Adrenal gland (tissue), 12 donors: ENCODE data around the gene ABCC10. TPM values are rescaled to one million over a fixed set of nuclear protein-coding genes. Genes with fewer than 3 reads are reported as not detected.

Experiments used
- DNase-seq, 7 donors: peaks; one replicate each; pipeline ENCODE4 v3.0.0-alpha.2; 2019 to 2020
- H3K27ac ChIP-seq, 5 donors: fragments of 200-600 bp; sonication (generic) in 4 of 5; 1 replicate in 3 of 5; 2 replicates in 2 of 5; pipeline versions ENCODE4 v1.5.1 to v1.8.0; 2016 to 2020; ENCODE audit warnings: mild to moderate bottlenecking in 1 of 5
- H3K27me3 ChIP-seq: fragments of 200-600 bp; 2 replicates; pipeline ENCODE4 v1.8.0; 2021
- H3K36me3 ChIP-seq, 2 donors: fragments of 200-600 bp; replicated peaks in 1 of 2; 1 replicate in 1 of 2; 2 replicates in 1 of 2; pipeline versions ENCODE4 v1.5.1 to v1.8.0; 2018 to 2022
- H3K4me1 ChIP-seq, 2 donors: fragments of 200-600 bp; replicated peaks in 1 of 2; 1 replicate in 1 of 2; 2 replicates in 1 of 2; pipeline versions ENCODE4 v1.5.1 to v1.8.0; 2018 to 2021
- H3K4me3 ChIP-seq, 4 donors: fragments of 200-600 bp; sonication (generic) in 3 of 4; one replicate each; pipeline ENCODE4 v1.5.1; 2016 to 2018
- H3K9me3 ChIP-seq, 3 donors: fragments of 200-600 bp; sonication (generic) in 1 of 3; replicated peaks in 1 of 3; 1 replicate in 2 of 3; 2 replicates in 1 of 3; pipeline versions ENCODE4 v1.5.1 to v1.8.0; 2016 to 2021
- CTCF ChIP-seq, 6 experiments: fragments of 450-650 bp in 4 of 6; fragments of 200-600 bp in 2 of 6; sonication (generic) in 1 of 6; IDR thresholded peaks; 1 replicate in 5 of 6; 2 replicates in 1 of 6; pipeline versions ENCODE4 v1.5.1 to v1.8.0; 2016 to 2021; ENCODE audit warnings: antibody characterized with exemption in 6 of 6, mild to moderate bottlenecking in 2 of 6, moderate library complexity in 1 of 6
- POLR2A ChIP-seq, 2 donors: fragments of 450-650 bp; IDR thresholded peaks; one replicate each; pipeline ENCODE4 v1.6.1; 2017; ENCODE audit warnings: antibody characterized with exemption in 2 of 2, mild to moderate bottlenecking in 2 of 2, moderate library complexity in 1 of 2
- WGBS, 4 donors: extraction: QIAGEN DNeasy Blood & Tissue Kit in 2 of 4; methylation state at CpG; one replicate each; pipeline versions ENCODE4 v1.1.5 to v1.1.7; 2013 to 2017; 5-methylcytosine and 5-hydroxymethylcytosine counted together
- intact Hi-C, 2 donors: fragments of 100-400 bp; cut with DNase I; formaldehyde crosslinking; loops; one replicate each; pipeline versions ENCODE4 v1.14.1 to v1.15.0; 2022 to 2023
- microRNA-seq, 3 donors: library from miRNA; unstranded; fragments of <30 nt; microRNA quantifications; one replicate each; pipeline ENCODE4, GENCODE V29; 2017 to 2020
- polyA plus RNA-seq, 3 donors: library from polyadenylated mRNA; stranded (reverse); fragments of 200-250 nt in 2 of 3; fragments of 350-450 nt in 1 of 3; fragmentation: Illumina TruSeq in 1 of 3; extraction: RNeasy Lipid Tissue Mini Kit (QIAGEN cat#74804) in 1 of 3; gene quantifications; one replicate each; pipeline ENCODE4 v1.2.3, GENCODE V29; 2013 to 2014
- small RNA-seq, 2 donors: library from RNA; depleted of rRNA; stranded (forward); fragments of <200 nt; gene quantifications; one replicate each; pipeline ENCODE3, GENCODE V24; 2016
- total RNA-seq, 9 donors: library from RNA; depleted of rRNA in 4 of 9; stranded (reverse); fragments of >200 nt in 4 of 9; fragments of 120-200 nt in 1 of 9; fragmentation: NEBNext Ultra II Directional in 1 of 9; extraction: Animal tissue kit (Norgen Biotek cat#: 25700) in 1 of 9; gene quantifications; one replicate each; pipeline versions ENCODE4 v1.1.0 to v1.2.4, GENCODE V29; 2013 to 2023
- donor health status: healthy with polysubstance abuse.
- donor health status: Bipolar disorder and iron deficiency.
- donor health status: DM: yes; HTN: yes; CAD: no.
- donor health status: DM: no; HTN: no; CAD: no.
- donor health status: DM: no; HTN: no; CAD: no.
- donor health status: DM: yes; HTN: yes; CAD: no.

Gene ABCC10
- total and polyA plus RNA-seq, 12 donors: 8.5 to 123 (median 25.6) TPM

- peaks cover 11 to 23% of the 10 kb centered on the region in 2 donors for H3K4me1 ChIP-seq
- 75 to 79% (median 78%) methylated on average over 10 to 12 of the region's 12 CpGs for WGBS, 4 donors
- no peak for DNase-seq
- peaks cover 0 to 59% of the 10 kb centered on the region in 2 donors for H3K36me3 ChIP-seq
- H3K27ac ChIP-seq: peak overlapping the region in 1 of 5 donors; percentile 8
- no peak overlapping the region for H3K4me3 ChIP-seq
- intact Hi-C loops: loop anchor here (5.0 kb wide), 2 partner anchors 47 to 117 kb away; no protein-coding TSS in a partner anchor
- no peaks in the 10 kb centered on the region for H3K9me3 ChIP-seq
- H3K27me3 ChIP-seq: no peaks in the 10 kb centered on the region
- TF ChIP-seq CTCF (IDR thresholded peaks at IDR 0.05) (no peak), POLR2A (IDR thresholded peaks at IDR 0.05) (no peak)
These were observed 71.9 kb downstream of the ABCC10 start for GRCh38 chr6:43499028-43499815.

Small RNA genes within 50 kb of the gene (microRNA-seq; reads per million reads assigned to microRNA genes)
- 0.85 to 1.1 (median 0.89) reads per million in 3 donors for gene MIR6780B

Small RNA genes within 50 kb of the gene (small RNA-seq; reads per million reads assigned to genes)
- gene MIR6780B (0 reads per million in 2 donors), gene RNU6-1113P (0 reads per million in 2 donors)

Other genes starting within 250 kb of the ABCC10 start
- gene CUL9, start 245.3 kb upstream of the ABCC10 start, total RNA-seq: 10 to 100 TPM; 23.3 to 49.3 (median 30.0) TPM
- gene CUL9, start 245.3 kb upstream of the ABCC10 start, polyA plus RNA-seq: 100 to 1,000 TPM in 1 of 3 donors, 10 to 100 TPM in 2; 13.3 to 195 (median 97.5) TPM
- gene DNPH1, start 198.1 kb upstream of the ABCC10 start, total RNA-seq: 100 to 1,000 TPM in 6 of 9 donors, 10 to 100 TPM in 3; 57.2 to 229 (median 133) TPM
- gene DNPH1, start 198.1 kb upstream of the ABCC10 start, polyA plus RNA-seq: 100 to 1,000 TPM in 1 of 3 donors, 10 to 100 TPM in 2; 33.7 to 143 (median 95.1) TPM
- 1 to 10 TPM in 3 of 9 donors, under 1 TPM in 6; 0.17 to 1.8 (median 0.44) TPM for gene TTBK1, start 184.1 kb upstream of the ABCC10 start, total RNA-seq
- gene TTBK1, start 184.1 kb upstream of the ABCC10 start, polyA plus RNA-seq: 1 to 10 TPM in 1 of 3 donors, under 1 TPM in 2; 0.81 to 5.4 (median 0.95) TPM
- gene SLC22A7, start 129.3 kb upstream of the ABCC10 start, total RNA-seq: under 1 TPM in 1 of 9 donors, not detected in 8; 0.14 TPM
- not detected for gene SLC22A7, start 129.3 kb upstream of the ABCC10 start, polyA plus RNA-seq
- 1 to 10 TPM in 3 of 9 donors, not detected in 6; 1.2 to 1.5 (median 1.5) TPM for gene CRIP3, start 118.7 kb upstream of the ABCC10 start, total RNA-seq
- 1 to 10 TPM in 2 of 3 donors, under 1 TPM in 1; 0.44 to 8.9 (median 2.5) TPM for gene CRIP3, start 118.7 kb upstream of the ABCC10 start, polyA plus RNA-seq
- 10 to 100 TPM; 10.1 to 19.3 (median 13.9) TPM for gene ZNF318, start 57.9 kb upstream of the ABCC10 start, total RNA-seq
- gene ZNF318, start 57.9 kb upstream of the ABCC10 start, polyA plus RNA-seq: 10 to 100 TPM in 1 of 3 donors, 1 to 10 TPM in 2; 5.9 to 13.8 (median 9.2) TPM
- 1 to 10 TPM in 4 of 9 donors, under 1 TPM in 2, not detected in 3; 0.14 to 3.9 (median 1.4) TPM for gene DLK2, start 28.0 kb downstream of the ABCC10 start, total RNA-seq
- 1 to 10 TPM in 1 of 3 donors, under 1 TPM in 1, not detected in 1; 0.64 to 1.0 TPM for gene DLK2, start 28.0 kb downstream of the ABCC10 start, polyA plus RNA-seq
- gene TJAP1, start 50.0 kb downstream of the ABCC10 start, total RNA-seq: 10 to 100 TPM; 23.1 to 66.0 (median 32.5) TPM
- 10 to 100 TPM; 17.6 to 77.5 (median 54.4) TPM for gene TJAP1, start 50.0 kb downstream of the ABCC10 start, polyA plus RNA-seq
- 10 to 100 TPM in 3 of 9 donors, 1 to 10 TPM in 6; 1.4 to 15.0 (median 4.4) TPM for gene LRRC73, start 82.8 kb downstream of the ABCC10 start, total RNA-seq
- gene LRRC73, start 82.8 kb downstream of the ABCC10 start, polyA plus RNA-seq: 1 to 10 TPM; 2.8 to 4.0 (median 3.1) TPM
- gene YIPF3, start 89.4 kb downstream of the ABCC10 start, total RNA-seq: 100 to 1,000 TPM; 121 to 271 (median 170) TPM
- gene YIPF3, start 89.4 kb downstream of the ABCC10 start, polyA plus RNA-seq: 100 to 1,000 TPM in 1 of 3 donors, 10 to 100 TPM in 2; 78.1 to 139 (median 98.0) TPM
- 10 to 100 TPM; 16.8 to 54.4 (median 30.3) TPM for gene POLR1C, start 89.5 kb downstream of the ABCC10 start, total RNA-seq
- gene POLR1C, start 89.5 kb downstream of the ABCC10 start, polyA plus RNA-seq: 10 to 100 TPM; 36.7 to 67.2 (median 50.7) TPM
- gene XPO5, start 148.5 kb downstream of the ABCC10 start, total RNA-seq: 10 to 100 TPM; 16.1 to 70.6 (median 22.9) TPM
- 10 to 100 TPM; 10.9 to 26.2 (median 14.8) TPM for gene XPO5, start 148.5 kb downstream of the ABCC10 start, polyA plus RNA-seq
- 10 to 100 TPM in 8 of 9 donors, 1 to 10 TPM in 1; 7.5 to 25.0 (median 14.0) TPM for gene POLH, start 148.6 kb downstream of the ABCC10 start, total RNA-seq
- gene POLH, start 148.6 kb downstream of the ABCC10 start, polyA plus RNA-seq: 10 to 100 TPM in 1 of 3 donors, 1 to 10 TPM in 2; 1.5 to 10.3 (median 2.7) TPM
- 10 to 100 TPM; 16.5 to 59.3 (median 43.2) TPM for gene GTPBP2, start 201.7 kb downstream of the ABCC10 start, total RNA-seq
- gene GTPBP2, start 201.7 kb downstream of the ABCC10 start, polyA plus RNA-seq: 10 to 100 TPM; 26.9 to 73.5 (median 65.1) TPM
- gene MAD2L1BP, start 208.3 kb downstream of the ABCC10 start, total RNA-seq: 100 to 1,000 TPM in 1 of 9 donors, 10 to 100 TPM in 8; 16.1 to 112 (median 29.6) TPM
- gene MAD2L1BP, start 208.3 kb downstream of the ABCC10 start, polyA plus RNA-seq: 10 to 100 TPM; 15.2 to 26.2 (median 18.2) TPM
- under 1 TPM in 7 of 9 donors, not detected in 2; 0.20 to 1.00 (median 0.35) TPM for gene RSPH9, start 217.5 kb downstream of the ABCC10 start, total RNA-seq
- gene RSPH9, start 217.5 kb downstream of the ABCC10 start, polyA plus RNA-seq: under 1 TPM; 0.22 to 0.72 (median 0.71) TPM